Measurements from ENCODE around the gene TXNDC11. TPM values are rescaled to one million over a fixed set of nuclear protein-coding genes. Genes with fewer than 3 reads are reported as not detected.

The TXNDC11 gene
- polyA plus RNA-seq, 2 of the 4 experiments (the other 2 are of a cell fraction), result 22.7 to 42.4 TPM

- no peak for TF ChIP-seq REST (IDR thresholded peaks at IDR 0.05)
- TF ChIP-seq CBX8 (IDR thresholded peaks at IDR 0.05), result no peak
- peak; percentile 86; the same call in 1 of the 2 replicates for TF ChIP-seq FOSB (CRISPR knock-in tag; IDR thresholded peaks at IDR 0.05)
- TF ChIP-seq ZNF302 (CRISPR knock-in tag; IDR thresholded peaks at IDR 0.05), result 0 out of 2 replicates have a peak, but pooled peaks have one; percentile 46
- TF ChIP-seq HOXA7 (CRISPR knock-in tag; IDR thresholded peaks at IDR 0.05), result peak; percentile 81
- TF ChIP-seq, protein P1, sequence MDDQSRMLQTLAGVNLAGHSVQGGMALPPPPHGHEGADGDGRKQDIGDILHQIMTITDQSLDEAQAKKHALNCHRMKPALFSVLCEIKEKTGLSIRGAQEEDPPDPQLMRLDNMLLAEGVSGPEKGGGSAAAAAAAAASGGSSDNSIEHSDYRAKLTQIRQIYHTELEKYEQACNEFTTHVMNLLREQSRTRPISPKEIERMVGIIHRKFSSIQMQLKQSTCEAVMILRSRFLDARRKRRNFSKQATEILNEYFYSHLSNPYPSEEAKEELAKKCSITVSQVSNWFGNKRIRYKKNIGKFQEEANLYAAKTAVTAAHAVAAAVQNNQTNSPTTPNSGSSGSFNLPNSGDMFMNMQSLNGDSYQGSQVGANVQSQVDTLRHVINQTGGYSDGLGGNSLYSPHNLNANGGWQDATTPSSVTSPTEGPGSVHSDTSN (IDR thresholded peaks at IDR 0.05), result peak; percentile 53
- TF ChIP-seq, protein P2, sequence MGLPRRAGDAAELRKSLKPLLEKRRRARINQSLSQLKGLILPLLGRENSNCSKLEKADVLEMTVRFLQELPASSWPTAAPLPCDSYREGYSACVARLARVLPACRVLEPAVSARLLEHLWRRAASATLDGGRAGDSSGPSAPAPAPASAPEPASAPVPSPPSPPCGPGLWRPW (IDR thresholded peaks at IDR 0.05), result peak; percentile 85
- TF ChIP-seq POLR2AphosphoS2 (conservative IDR thresholded peaks at IDR 0.05; ENCODE audit: low read length), result no peak
- TF ChIP-seq SMC3 (IDR thresholded peaks at IDR 0.05), result peak; percentile 49
- TF ChIP-seq KDM5A (IDR thresholded peaks at IDR 0.05), result no peak
- TF ChIP-seq E2F6 (IDR thresholded peaks at IDR 0.05; ENCODE audit: borderline replicate concordance, low read depth), result peak; percentile 84; the same call in 1 of the 2 replicates
- TF ChIP-seq ELK1 (IDR thresholded peaks at IDR 0.05; ENCODE audit: low read depth, low read length), result no peak
- no peak for TF ChIP-seq MAZ (IDR thresholded peaks at IDR 0.05; ENCODE audit: borderline replicate concordance, low read depth, low read length)
- TF ChIP-seq RNF2 (IDR thresholded peaks at IDR 0.05; ENCODE audit: borderline replicate concordance, low read depth), result no peak
- TF ChIP-seq PHF8 (IDR thresholded peaks at IDR 0.05; ENCODE audit: borderline replicate concordance, low read depth), result no peak
- no peak for TF ChIP-seq NR3C1 (IDR thresholded peaks at IDR 0.05)
- peak; percentile 12 to 67; a peak in 4 of 5 replicates for TF ChIP-seq RAD21 (conservative IDR thresholded peaks at IDR 0.05 in 1 of 2, IDR thresholded peaks at IDR 0.05 in 1 of 2)
- no peak for TF ChIP-seq SREBF2 (IDR thresholded peaks at IDR 0.05)
- peak; percentile 74 for TF ChIP-seq FOSL2 (IDR thresholded peaks at IDR 0.05)
- TF ChIP-seq FOSL2 (CRISPR knock-in tag; IDR thresholded peaks at IDR 0.05), result peak; percentile 94
- TF ChIP-seq EP300 (IDR thresholded peaks at IDR 0.05), result peak; percentile 97 to 98; a peak in 4 of 5 replicates
- TF ChIP-seq, protein P3, sequence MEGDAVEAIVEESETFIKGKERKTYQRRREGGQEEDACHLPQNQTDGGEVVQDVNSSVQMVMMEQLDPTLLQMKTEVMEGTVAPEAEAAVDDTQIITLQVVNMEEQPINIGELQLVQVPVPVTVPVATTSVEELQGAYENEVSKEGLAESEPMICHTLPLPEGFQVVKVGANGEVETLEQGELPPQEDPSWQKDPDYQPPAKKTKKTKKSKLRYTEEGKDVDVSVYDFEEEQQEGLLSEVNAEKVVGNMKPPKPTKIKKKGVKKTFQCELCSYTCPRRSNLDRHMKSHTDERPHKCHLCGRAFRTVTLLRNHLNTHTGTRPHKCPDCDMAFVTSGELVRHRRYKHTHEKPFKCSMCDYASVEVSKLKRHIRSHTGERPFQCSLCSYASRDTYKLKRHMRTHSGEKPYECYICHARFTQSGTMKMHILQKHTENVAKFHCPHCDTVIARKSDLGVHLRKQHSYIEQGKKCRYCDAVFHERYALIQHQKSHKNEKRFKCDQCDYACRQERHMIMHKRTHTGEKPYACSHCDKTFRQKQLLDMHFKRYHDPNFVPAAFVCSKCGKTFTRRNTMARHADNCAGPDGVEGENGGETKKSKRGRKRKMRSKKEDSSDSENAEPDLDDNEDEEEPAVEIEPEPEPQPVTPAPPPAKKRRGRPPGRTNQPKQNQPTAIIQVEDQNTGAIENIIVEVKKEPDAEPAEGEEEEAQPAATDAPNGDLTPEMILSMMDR (IDR thresholded peaks at IDR 0.05), result no peak; the same call in 2 of the 3 replicates
- TF ChIP-seq CHD2 (IDR thresholded peaks at IDR 0.05; ENCODE audit: low read length, partially characterized antibody), result no peak
Observed at GRCh38 chr16:11639925-11640899, 102.4 kb downstream of the TXNDC11 start (continued).

Data from A549 (cell line).